Muscle of leg (tissue), 11 donors: ENCODE measurements around the gene CCT6B. TPM values are rescaled to one million over a fixed set of nuclear protein-coding genes. Genes with fewer than 3 reads are reported as not detected.

Source experiments
- DNase-seq: peaks from one replicate; pipeline ENCODE4 v3.0.0; 2013
- H3K27ac ChIP-seq: one replicate; pipeline ENCODE4 v1.5.1; 2013; ENCODE audit warnings: mild to moderate bottlenecking, low read length, control low read depth
- H3K27me3 ChIP-seq: one replicate; pipeline ENCODE4 v1.6.1; 2013; ENCODE audit warnings: low read length; ENCODE audit not compliant: control insufficient read depth, insufficient read depth
- H3K36me3 ChIP-seq: one replicate; pipeline ENCODE4 v1.6.1; 2013; ENCODE audit warnings: low read length; ENCODE audit not compliant: control insufficient read depth, insufficient read depth
- H3K4me1 ChIP-seq: one replicate; pipeline ENCODE4 v1.6.1; 2013; ENCODE audit warnings: low read length; ENCODE audit not compliant: control insufficient read depth, insufficient read depth
- H3K4me3 ChIP-seq: one replicate; pipeline ENCODE4 v1.5.1; 2013; ENCODE audit warnings: low read length, control low read depth
- H3K9me3 ChIP-seq: replicated peaks from 2 replicates; pipeline ENCODE4 v1.6.1; 2013; ENCODE audit warnings: low read depth, low read length; ENCODE audit not compliant: control insufficient read depth
- WGBS: methylation state at CpG from one replicate; pipeline ENCODE4 v1.1.5; 2013; ENCODE audit warnings: missing lambda C conversion rate; ENCODE audit not compliant: insufficient coverage; 5-methylcytosine and 5-hydroxymethylcytosine counted together
- polyA plus RNA-seq, 8 donors: library from polyadenylated mRNA; unstranded; fragments of 120-200 nt; gene quantifications; one replicate each; pipeline versions ENCODE4 v1.2.1 to v1.2.3, GENCODE V29; 2013; ENCODE audit warnings: inconsistent platforms in 1 of 8, low replicate concordance in 1 of 8; ENCODE audit not compliant: insufficient read length in 8 of 8, insufficient read depth in 1 of 8
- total RNA-seq: library from RNA; stranded (reverse); fragments of 120-200 nt; gene quantifications from one replicate; pipeline ENCODE4 v1.2.4, GENCODE V29; 2013

CCT6B gene
- total and polyA plus RNA-seq, 9 donors = 1.7 to 3.2 (median 2.3) TPM

- Histone ChIP-seq H3K27me3 (peaks cover 16% of the 10 kb centered on the region), H3K9me3 (no peaks in the 10 kb centered on the region), H3K4me3 (no peak overlapping the region), H3K27ac (no peak overlapping the region), H3K4me1 (no peaks in the 10 kb centered on the region), H3K36me3 (no peaks in the 10 kb centered on the region)
- 7% methylated on average over 7 of the region's 7 CpGs for WGBS
- no peak for DNase-seq
These were observed 74.4 kb downstream of the CCT6B start for GRCh38 chr17:34886831-34887230.

GRCh38 chr17:34885076-34885475, 76.2 kb downstream of the CCT6B start:
- Histone ChIP-seq H3K36me3 (no peaks in the 10 kb centered on the region), H3K27me3 (peaks cover 16% of the 10 kb centered on the region)
- WGBS = no CpG with 5 or more reads among the region's 2 CpGs

GRCh38 chr17:34884597-34884996, 76.7 kb downstream of the CCT6B start:
- DNase-seq = no peak
- Histone ChIP-seq H3K9me3 (peaks cover 2% of the 10 kb centered on the region), H3K4me3 (no peak overlapping the region), H3K4me1 (no peaks in the 10 kb centered on the region), H3K36me3 (no peaks in the 10 kb centered on the region), H3K27ac (no peak overlapping the region), H3K27me3 (peaks cover 16% of the 10 kb centered on the region)
- 72% methylated on average over 5 of the region's 9 CpGs for WGBS

More at GRCh38 chr17:34885076-34885475, 76.2 kb downstream of the CCT6B start:
- no peak for DNase-seq
- H3K27ac ChIP-seq = no peak overlapping the region
- no peaks in the 10 kb centered on the region for H3K4me1 ChIP-seq
- peaks cover under 1% of the 10 kb centered on the region for H3K9me3 ChIP-seq
- no peak overlapping the region for H3K4me3 ChIP-seq

GRCh38 chr17:34883106-34884000, 77.9 kb downstream of the CCT6B start:
- H3K4me3 ChIP-seq = no peak overlapping the region
- H3K27me3 ChIP-seq = peaks cover 16% of the 10 kb centered on the region
- peaks cover 2% of the 10 kb centered on the region for H3K9me3 ChIP-seq
- DNase-seq = no peak
- H3K4me1 ChIP-seq = peaks cover 2% of the 10 kb centered on the region
- H3K27ac ChIP-seq = no peak overlapping the region
- WGBS = 49% methylated on average over 3 of the region's 12 CpGs
- H3K36me3 ChIP-seq = no peaks in the 10 kb centered on the region

- peak; percentile 25 for DNase-seq
These were observed 82.1 kb downstream of the CCT6B start for GRCh38 chr17:34879146-34879545.

More at GRCh38 chr17:34879146-34879545, 82.1 kb downstream of the CCT6B start:
- H3K4me3 ChIP-seq = no peak overlapping the region
- H3K9me3 ChIP-seq = peaks cover 2% of the 10 kb centered on the region
- no peak overlapping the region for H3K27ac ChIP-seq
- H3K36me3 ChIP-seq = no peaks in the 10 kb centered on the region
- no peaks in the 10 kb centered on the region for H3K27me3 ChIP-seq
- peaks cover 8% of the 10 kb centered on the region for H3K4me1 ChIP-seq
- no CpG with 5 or more reads among the region's 3 CpGs for WGBS

Other genes with a start within 250 kb of the CCT6B start
- gene ZNF830, start 80 bp upstream of the CCT6B start, total RNA-seq = 12.3 TPM
- 10 to 100 TPM; 12.8 to 17.6 (median 15.1) TPM for gene ZNF830, start 80 bp upstream of the CCT6B start, polyA plus RNA-seq
- gene LIG3, start 19.1 kb upstream of the CCT6B start, total RNA-seq = 22.1 TPM
- 10 to 100 TPM; 21.6 to 26.6 (median 23.1) TPM for gene LIG3, start 19.1 kb upstream of the CCT6B start, polyA plus RNA-seq
- gene RFFL, start 102.2 kb upstream of the CCT6B start, total RNA-seq = 7.1 TPM
- 10 to 100 TPM in 2 of 8 donors, 1 to 10 TPM in 6; 5.9 to 11.2 (median 8.8) TPM for gene RFFL, start 102.2 kb upstream of the CCT6B start, polyA plus RNA-seq
- 4.2 TPM for gene RAD51D, start 158.4 kb upstream of the CCT6B start, total RNA-seq
- gene RAD51D, start 158.4 kb upstream of the CCT6B start, polyA plus RNA-seq = 1 to 10 TPM; 5.8 to 8.2 (median 6.6) TPM
- gene FNDC8, start 160.2 kb upstream of the CCT6B start, total RNA-seq = not detected
- gene FNDC8, start 160.2 kb upstream of the CCT6B start, polyA plus RNA-seq = under 1 TPM in 2 of 8 donors, not detected in 6; 0.11 to 0.12 TPM
- 16.1 TPM for gene NLE1, start 180.8 kb upstream of the CCT6B start, total RNA-seq
- 10 to 100 TPM; 13.8 to 18.9 (median 16.9) TPM for gene NLE1, start 180.8 kb upstream of the CCT6B start, polyA plus RNA-seq
- 178 TPM for gene UNC45B, start 186.4 kb upstream of the CCT6B start, total RNA-seq
- gene UNC45B, start 186.4 kb upstream of the CCT6B start, polyA plus RNA-seq = 100 to 1,000 TPM; 121 to 222 (median 163) TPM
- not detected for gene SLC35G3, start 232.9 kb upstream of the CCT6B start, total RNA-seq
- gene SLC35G3, start 232.9 kb upstream of the CCT6B start, polyA plus RNA-seq = under 1 TPM; 0.10 to 0.49 (median 0.31) TPM